Adrenal gland (tissue), 5 donors: ENCODE results near the gene E4F1.
"Not testable (repeated sequence)": the region's sequence is repeated elsewhere in the genome, so short reads cannot be mapped to it uniquely, and the experiment has no call there.

Experiments
- POLR2A ChIP-seq, 2 donors: fragments of 450-650 bp; IDR thresholded peaks; one replicate each; pipeline ENCODE4 v1.6.1; 2017; ENCODE audit warnings: antibody characterized with exemption in 2 of 2, mild to moderate bottlenecking in 2 of 2, moderate library complexity in 1 of 2
- TF ChIP-seq, protein P1 (sequence below), 6 experiments: fragments of 450-650 bp in 4 of 6; fragments of 200-600 bp in 2 of 6; sonication (generic) in 1 of 6; IDR thresholded peaks; 1 replicate in 5 of 6; 2 replicates in 1 of 6; pipeline versions ENCODE4 v1.5.1 to v1.8.0; 2016 to 2021; ENCODE audit warnings: antibody characterized with exemption in 6 of 6, mild to moderate bottlenecking in 2 of 6, moderate library complexity in 1 of 6
- donor health status: DM: no; HTN: no; CAD: no.

DNA sequence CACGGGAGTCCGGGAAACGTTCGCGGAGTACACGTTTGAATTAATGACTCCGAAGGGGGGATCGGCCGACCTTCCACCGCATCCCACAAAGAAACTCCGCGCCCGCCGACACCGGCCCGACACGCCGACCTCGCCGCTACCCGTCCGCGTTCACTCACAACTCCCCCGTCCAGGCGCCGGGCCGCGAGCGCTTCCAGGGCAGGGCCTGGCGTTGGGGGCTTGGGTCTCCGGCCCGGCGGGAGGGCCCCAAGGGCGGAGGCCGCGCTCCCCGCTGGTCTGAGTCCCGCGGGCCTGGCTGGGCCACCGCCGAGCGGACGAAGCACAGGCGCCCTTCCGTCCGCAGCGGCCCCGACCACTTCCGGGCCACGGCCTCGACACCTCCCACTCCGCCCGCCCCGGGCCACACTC lies 44.1 kb downstream of the E4F1 start:
- TF ChIP-seq, protein P1, sequence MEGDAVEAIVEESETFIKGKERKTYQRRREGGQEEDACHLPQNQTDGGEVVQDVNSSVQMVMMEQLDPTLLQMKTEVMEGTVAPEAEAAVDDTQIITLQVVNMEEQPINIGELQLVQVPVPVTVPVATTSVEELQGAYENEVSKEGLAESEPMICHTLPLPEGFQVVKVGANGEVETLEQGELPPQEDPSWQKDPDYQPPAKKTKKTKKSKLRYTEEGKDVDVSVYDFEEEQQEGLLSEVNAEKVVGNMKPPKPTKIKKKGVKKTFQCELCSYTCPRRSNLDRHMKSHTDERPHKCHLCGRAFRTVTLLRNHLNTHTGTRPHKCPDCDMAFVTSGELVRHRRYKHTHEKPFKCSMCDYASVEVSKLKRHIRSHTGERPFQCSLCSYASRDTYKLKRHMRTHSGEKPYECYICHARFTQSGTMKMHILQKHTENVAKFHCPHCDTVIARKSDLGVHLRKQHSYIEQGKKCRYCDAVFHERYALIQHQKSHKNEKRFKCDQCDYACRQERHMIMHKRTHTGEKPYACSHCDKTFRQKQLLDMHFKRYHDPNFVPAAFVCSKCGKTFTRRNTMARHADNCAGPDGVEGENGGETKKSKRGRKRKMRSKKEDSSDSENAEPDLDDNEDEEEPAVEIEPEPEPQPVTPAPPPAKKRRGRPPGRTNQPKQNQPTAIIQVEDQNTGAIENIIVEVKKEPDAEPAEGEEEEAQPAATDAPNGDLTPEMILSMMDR (IDR thresholded peaks at IDR 0.05) = not testable (repeated sequence)
- TF ChIP-seq POLR2A (IDR thresholded peaks at IDR 0.05) = not testable (repeated sequence)
